Immature natural killer cell (primary cell): ENCODE data around the gene CACNA1C. TPM values are rescaled to one million over a fixed set of nuclear protein-coding genes. Genes with fewer than 3 reads are reported as not detected.
A peak's percentile ranks its signal among the peaks of the same experiment; 100 is the strongest.
"Not testable (repeated sequence)": the region's sequence is repeated elsewhere in the genome, so short reads cannot be mapped to it uniquely, and the experiment has no call there.

Source experiments
- DNase-seq, 3 donors: peaks; one replicate each; pipeline ENCODE4 v3.0.0; 2022; ENCODE audit warnings: mixed read lengths in 1 of 3
- H3K27ac Mint-ChIP-seq, 6 donors: one replicate each; pipeline ENCODE4 v1.8.0; 2020; ENCODE audit warnings: mixed read lengths in 6 of 6, mild to moderate bottlenecking in 5 of 6, inconsistent platforms in 4 of 6, moderate library complexity in 3 of 6
- H3K27me3 Mint-ChIP-seq, 3 donors: one replicate each; pipeline ENCODE4 v1.8.0; 2020 to 2021; ENCODE audit warnings: low read depth in 3 of 3, mild to moderate bottlenecking in 3 of 3, mixed read lengths in 3 of 3, moderate library complexity in 3 of 3, inconsistent platforms in 1 of 3
- H3K36me3 Mint-ChIP-seq, 3 donors: one replicate each; pipeline ENCODE4 v1.8.0; 2020; ENCODE audit warnings: mixed read lengths in 3 of 3, inconsistent platforms in 2 of 3, mild to moderate bottlenecking in 2 of 3
- H3K4me1 Mint-ChIP-seq, 2 donors: one replicate each; pipeline ENCODE4 v1.8.0; 2020; ENCODE audit warnings: inconsistent platforms in 2 of 2, mild to moderate bottlenecking in 2 of 2, mixed read lengths in 2 of 2, moderate library complexity in 1 of 2
- H3K4me3 Mint-ChIP-seq, 5 donors: one replicate each; pipeline ENCODE4 v1.8.0; 2020; ENCODE audit warnings: mild to moderate bottlenecking in 5 of 5, mixed read lengths in 5 of 5, inconsistent platforms in 3 of 5, moderate library complexity in 3 of 5
- H3K9me3 Mint-ChIP-seq, 6 donors: one replicate each; pipeline ENCODE4 v1.8.0; 2020; ENCODE audit warnings: mild to moderate bottlenecking in 6 of 6, mixed read lengths in 6 of 6, inconsistent platforms in 4 of 6, moderate library complexity in 3 of 6
- polyA plus RNA-seq, 3 donors: library from polyadenylated mRNA; unstranded; fragments of 300-500 nt; fragmentation: Illumina TruSeq; gene quantifications; one replicate each; pipeline ENCODE4 v1.2.3, GENCODE V29; 2021

The CACNA1C gene
- polyA plus RNA-seq, 3 donors from 2014 or later: 0.05 to 0.36 (median 0.12) TPM

DNA sequence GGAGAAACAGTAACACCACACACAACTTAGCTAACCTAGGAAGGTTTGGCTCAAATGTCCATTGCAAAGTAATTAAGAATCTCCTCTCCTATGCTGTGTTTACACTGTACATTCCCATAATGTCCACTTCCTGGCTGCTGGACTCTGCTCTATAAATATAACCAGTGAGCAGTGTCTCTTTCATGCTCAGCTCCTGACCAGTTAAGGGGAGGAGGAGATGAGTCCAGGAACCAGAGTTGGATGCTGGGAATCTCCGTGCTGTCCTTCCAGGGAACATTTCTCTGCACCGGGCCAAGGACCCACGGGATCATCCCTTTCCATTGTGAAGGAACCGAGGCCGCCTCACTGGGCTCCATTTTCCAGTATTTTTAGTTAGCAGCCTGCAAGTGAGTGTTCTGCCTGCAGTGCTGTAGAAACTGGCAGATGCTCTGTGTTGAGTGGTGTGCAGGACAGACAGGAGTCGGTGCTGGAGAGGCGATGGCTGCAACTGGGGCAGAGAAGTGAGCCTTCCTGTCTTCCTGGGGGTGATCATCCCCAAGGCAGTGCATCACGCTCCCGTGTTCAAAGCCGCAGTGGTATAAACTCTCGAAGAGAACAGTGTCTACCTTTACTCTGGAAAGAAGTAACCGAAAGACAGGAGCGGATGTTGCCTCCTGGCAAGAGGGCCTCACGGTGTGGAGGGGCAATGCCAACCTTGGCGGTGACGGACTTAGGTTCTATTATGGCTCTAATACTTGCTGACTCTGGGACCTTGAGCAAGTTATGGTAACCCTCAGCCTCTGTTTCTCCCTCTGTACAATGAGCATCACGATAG is 195.5 kb downstream of the CACNA1C start:
- Mint-ChIP-seq H3K27me3 (peaks cover 0 to 4% (median 1%) of the 10 kb centered on the region in 3 donors), H3K4me3 (no peak overlapping the region), H3K27ac (peak overlapping the region in 2 of 6 donors; percentile 30 to 60), H3K36me3 (no peaks in the 10 kb centered on the region), H3K9me3 (no peaks in the 10 kb centered on the region), H3K4me1 (no peaks in the 10 kb centered on the region)
- DNase-seq: no peak

DNA sequence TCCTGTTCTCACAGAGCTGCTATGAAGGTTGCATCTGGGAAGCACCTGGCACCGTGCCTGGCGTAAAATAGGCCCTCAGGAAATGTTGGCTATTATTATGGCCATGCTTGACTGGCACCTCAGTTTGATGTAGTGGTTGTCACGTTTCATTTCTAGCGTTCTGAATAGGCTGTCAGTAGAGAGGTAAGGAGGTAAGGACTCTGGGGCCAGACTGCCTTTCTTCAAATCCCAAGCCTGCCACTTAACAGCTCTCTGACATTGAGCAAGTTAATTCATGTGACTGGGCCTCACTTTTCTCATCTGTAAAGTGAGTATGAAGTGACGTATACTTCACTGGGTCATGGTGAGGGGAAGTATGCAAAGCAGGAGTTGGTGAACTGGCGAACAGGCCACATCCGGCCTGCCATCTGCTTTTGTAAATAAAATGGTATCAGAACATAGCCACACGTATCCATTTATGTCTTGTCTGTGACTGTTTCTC is 196.2 kb downstream of the CACNA1C start:
- Mint-ChIP-seq H3K27me3 (peaks cover 1 to 4% (median 3%) of the 10 kb centered on the region in 3 donors), H3K4me1 (no peaks in the 10 kb centered on the region), H3K27ac (peak overlapping the region in 2 of 6 donors; percentile 30 to 60), H3K36me3 (no peaks in the 10 kb centered on the region), H3K9me3 (peaks cover 0 to 3% (median 0%) of the 10 kb centered on the region in 6 donors), H3K4me3 (no peak overlapping the region)
- DNase-seq: peak in 1 of 3 donors; percentile 36

DNA sequence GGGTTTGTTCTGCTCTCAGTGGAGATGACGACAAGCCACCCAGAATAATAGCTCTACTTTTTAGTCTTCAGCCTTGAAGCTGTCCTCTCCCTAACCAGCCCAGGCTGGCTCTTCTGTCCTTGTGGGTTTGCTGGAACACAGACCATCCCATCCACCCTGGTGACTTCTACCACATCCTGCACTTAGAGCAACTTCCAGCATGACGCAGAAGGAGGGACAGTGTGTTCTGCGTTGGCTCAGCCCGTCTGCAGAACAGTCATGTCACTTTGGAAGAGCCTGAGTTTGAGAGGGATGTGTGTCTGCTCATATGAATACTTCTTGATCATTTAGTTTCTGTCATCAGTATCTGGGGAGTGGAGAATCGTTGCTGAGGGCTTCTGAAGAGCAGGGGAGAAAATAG is 198.0 kb downstream of the CACNA1C start:
- Mint-ChIP-seq H3K4me1 (no peaks in the 10 kb centered on the region), H3K9me3 (peaks cover 0 to 5% (median 2%) of the 10 kb centered on the region in 6 donors), H3K4me3 (no peak overlapping the region), H3K27ac (no peak overlapping the region), H3K27me3 (peaks cover 3 to 5% (median 4%) of the 10 kb centered on the region in 3 donors), H3K36me3 (no peaks in the 10 kb centered on the region)
- DNase-seq: no peak

DNA sequence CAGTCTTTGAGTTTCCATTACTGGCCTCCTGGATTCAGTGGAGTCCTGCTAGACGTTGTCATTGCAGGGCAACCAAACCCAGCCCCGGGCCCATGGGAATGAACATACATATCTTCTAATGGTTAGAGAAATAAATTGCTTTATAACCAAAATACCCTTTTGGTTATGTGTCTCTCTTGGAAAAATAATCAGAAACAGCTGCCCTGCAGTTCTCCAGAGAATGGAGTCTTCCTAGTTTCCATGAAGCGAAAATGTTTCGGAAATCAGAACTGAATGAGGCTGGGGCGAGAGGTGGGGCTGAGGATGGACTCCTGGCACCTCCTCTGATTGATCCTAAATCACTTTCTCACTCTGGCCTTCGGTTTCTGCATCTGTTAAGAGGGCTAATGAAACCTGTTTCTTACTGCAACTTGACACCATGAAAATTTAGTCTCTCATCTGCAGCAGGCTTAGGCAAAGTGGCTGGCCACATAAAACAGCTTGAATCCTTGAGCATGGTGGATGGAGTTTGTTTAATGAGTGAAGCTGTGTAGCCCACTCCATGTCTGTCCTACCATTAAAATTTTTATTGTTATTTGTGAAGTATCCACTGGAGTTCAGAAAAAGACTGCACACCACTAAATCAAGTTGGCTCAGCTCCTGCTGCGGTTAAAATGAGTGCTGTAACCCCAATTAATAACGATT is 198.9 kb downstream of the CACNA1C start:
- Mint-ChIP-seq H3K27me3 (peaks cover 3 to 5% (median 4%) of the 10 kb centered on the region in 3 donors), H3K4me3 (no peak overlapping the region), H3K4me1 (no peaks in the 10 kb centered on the region), H3K9me3 (peaks cover 0 to 8% (median 2%) of the 10 kb centered on the region in 6 donors), H3K27ac (no peak overlapping the region), H3K36me3 (no peaks in the 10 kb centered on the region)
- no peak for DNase-seq

DNA sequence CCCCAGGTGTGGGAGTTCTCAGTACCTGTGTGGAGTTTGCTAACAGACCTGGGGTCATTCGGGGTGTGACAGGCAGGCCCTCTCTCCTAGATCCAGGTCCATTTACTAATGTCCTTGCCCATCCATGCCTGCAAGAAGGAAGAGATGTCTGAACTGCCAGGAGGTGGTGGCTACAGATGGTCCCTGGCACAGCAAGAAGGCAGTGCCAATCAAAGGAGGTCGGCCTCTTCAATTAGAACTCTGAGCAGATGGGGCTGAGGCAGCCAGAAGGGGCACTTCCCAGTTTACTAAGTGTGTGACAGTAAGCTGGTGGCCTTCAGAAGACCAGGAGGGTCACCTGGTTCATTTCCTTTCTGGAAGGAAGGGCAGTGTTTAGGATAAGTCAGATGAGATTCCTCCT is 202.5 kb downstream of the CACNA1C start:
- peaks cover 0 to 8% (median 2%) of the 10 kb centered on the region in 6 donors for H3K9me3 Mint-ChIP-seq
- DNase-seq: no peak

DNA sequence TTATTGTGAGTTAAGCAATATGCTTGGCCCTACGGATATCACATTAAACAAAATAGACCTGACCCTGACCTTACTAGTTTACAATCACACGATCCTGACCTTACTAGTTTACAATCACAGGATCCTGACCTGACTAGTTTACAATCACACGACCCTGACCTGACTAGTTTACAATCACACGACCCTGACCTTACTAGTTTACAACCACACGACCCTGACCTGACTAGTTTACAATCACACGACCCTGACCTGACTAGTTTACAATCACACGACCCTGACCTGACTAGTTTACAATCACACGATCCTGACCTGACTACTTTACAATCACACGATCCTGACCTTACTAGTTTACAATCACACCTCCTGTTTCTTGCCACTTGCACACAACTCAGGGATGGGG is 202.9 kb downstream of the CACNA1C start:
- not testable (repeated sequence) for DNase-seq, H3K36me3 Mint-ChIP-seq, H3K9me3 Mint-ChIP-seq, H3K4me1 Mint-ChIP-seq, H3K27ac Mint-ChIP-seq, H3K4me3 Mint-ChIP-seq, H3K27me3 Mint-ChIP-seq

More for the DNA sequence above, 202.5 kb downstream of the CACNA1C start:
- no peak overlapping the region for H3K27ac Mint-ChIP-seq
- no peaks in the 10 kb centered on the region for H3K36me3 Mint-ChIP-seq
- H3K27me3 Mint-ChIP-seq: peaks cover 4 to 7% (median 6%) of the 10 kb centered on the region in 3 donors
- H3K4me1 Mint-ChIP-seq: no peaks in the 10 kb centered on the region
- no peak overlapping the region for H3K4me3 Mint-ChIP-seq

DNA sequence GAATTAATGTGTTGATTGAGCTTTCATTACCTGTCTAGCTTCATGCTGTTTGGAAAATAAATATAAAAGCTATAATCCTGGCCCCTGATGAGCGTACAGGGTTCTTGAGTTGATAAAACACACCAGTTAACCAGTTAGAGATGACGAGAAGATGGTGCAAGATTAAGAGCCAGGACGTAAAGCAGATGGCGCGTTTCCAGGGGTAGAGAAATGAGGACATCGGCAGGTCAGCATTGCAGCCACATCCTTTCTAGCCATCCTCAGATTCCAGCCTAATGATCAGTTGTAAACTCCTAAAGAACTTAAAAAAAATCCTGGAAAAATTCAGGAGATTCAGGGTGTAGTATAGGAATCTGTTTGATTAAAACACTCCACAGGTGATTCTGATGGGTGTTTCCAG is 203.7 kb downstream of the CACNA1C start:
- peaks cover 4 to 6% (median 6%) of the 10 kb centered on the region in 3 donors for H3K27me3 Mint-ChIP-seq
- H3K9me3 Mint-ChIP-seq: peaks cover 0 to 8% (median 2%) of the 10 kb centered on the region in 6 donors
- H3K36me3 Mint-ChIP-seq: no peaks in the 10 kb centered on the region
- H3K4me1 Mint-ChIP-seq: no peaks in the 10 kb centered on the region
- H3K27ac Mint-ChIP-seq: no peak overlapping the region
- no peak for DNase-seq
- no peak overlapping the region for H3K4me3 Mint-ChIP-seq

DNA sequence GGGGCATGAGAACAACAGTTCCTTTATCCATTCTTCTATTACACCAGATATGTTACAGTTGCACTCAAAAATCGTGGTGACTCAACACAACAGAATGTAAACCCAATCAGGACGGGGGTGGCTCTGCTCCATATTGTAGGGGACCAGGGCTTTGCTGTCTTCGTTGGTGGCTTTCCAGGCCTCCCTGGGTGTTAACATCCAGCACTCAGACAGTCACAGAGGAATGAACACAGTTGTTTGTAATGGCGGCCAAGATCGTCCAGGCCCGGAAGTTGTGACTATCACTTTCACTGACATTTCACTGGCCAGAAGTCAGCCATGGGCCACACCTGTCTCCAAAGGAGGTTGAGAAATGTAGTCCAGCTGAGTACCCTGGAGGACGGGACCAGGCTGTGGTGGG is 204.1 kb downstream of the CACNA1C start:
- H3K27ac Mint-ChIP-seq: no peak overlapping the region
- peaks cover 0 to 8% (median 2%) of the 10 kb centered on the region in 6 donors for H3K9me3 Mint-ChIP-seq
- H3K4me3 Mint-ChIP-seq: no peak overlapping the region

DNA sequence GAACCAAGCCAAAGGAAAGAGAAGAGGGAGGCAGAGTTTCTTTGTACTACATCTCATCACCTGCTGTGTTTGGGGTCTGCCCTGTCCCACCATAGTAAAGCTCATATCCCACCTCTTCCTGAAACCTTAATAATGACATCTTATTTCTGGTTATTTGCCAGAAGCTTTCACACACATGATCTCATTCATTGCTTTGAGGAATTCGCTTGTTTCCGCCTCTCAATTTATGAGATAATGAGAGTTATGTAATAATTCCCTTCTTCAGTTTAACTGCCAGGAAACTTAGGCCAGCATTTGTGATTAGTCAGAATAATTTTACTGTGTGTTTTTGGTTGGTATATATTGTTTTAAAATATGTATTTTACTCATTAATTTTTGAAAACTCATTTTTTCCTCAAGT is 205.2 kb downstream of the CACNA1C start:
- Mint-ChIP-seq H3K36me3 (no peaks in the 10 kb centered on the region), H3K27ac (no peak overlapping the region), H3K4me3 (no peak overlapping the region), H3K27me3 (peaks cover 0 to 6% (median 6%) of the 10 kb centered on the region in 3 donors), H3K9me3 (peaks cover 0 to 8% (median 2%) of the 10 kb centered on the region in 6 donors), H3K4me1 (no peaks in the 10 kb centered on the region)
- no peak for DNase-seq

More for the DNA sequence above, 204.1 kb downstream of the CACNA1C start:
- Mint-ChIP-seq H3K27me3 (peaks cover 4 to 6% (median 6%) of the 10 kb centered on the region in 3 donors), H3K4me1 (no peaks in the 10 kb centered on the region), H3K36me3 (no peaks in the 10 kb centered on the region)
- DNase-seq: no peak

DNA sequence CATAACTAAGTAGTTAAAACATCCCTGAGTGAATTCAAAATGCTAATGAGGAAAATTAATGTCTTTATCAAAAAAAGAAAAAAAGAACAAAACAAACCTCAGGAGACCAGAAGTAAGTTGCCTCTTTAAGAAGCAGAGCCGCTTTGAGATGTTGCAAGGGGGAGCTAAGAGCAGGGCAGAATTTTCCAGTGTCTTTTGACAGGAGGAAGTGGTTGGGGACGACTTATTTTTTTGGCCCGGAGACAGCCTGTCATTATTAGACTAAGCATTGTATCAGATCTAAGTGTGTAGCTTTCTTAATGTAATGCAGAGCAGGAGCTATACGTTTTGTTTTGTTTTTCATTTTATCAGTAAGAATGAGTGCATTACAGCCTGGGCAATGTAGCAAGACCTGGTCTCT is 206.6 kb downstream of the CACNA1C start:
- H3K27me3 Mint-ChIP-seq: peaks cover 0 to 6% (median 2%) of the 10 kb centered on the region in 3 donors
- peaks cover 0 to 8% (median 1%) of the 10 kb centered on the region in 6 donors for H3K9me3 Mint-ChIP-seq
- no peak overlapping the region for H3K27ac Mint-ChIP-seq
- no peak overlapping the region for H3K4me3 Mint-ChIP-seq
- DNase-seq: no peak
- H3K36me3 Mint-ChIP-seq: no peaks in the 10 kb centered on the region
- no peaks in the 10 kb centered on the region for H3K4me1 Mint-ChIP-seq

DNA sequence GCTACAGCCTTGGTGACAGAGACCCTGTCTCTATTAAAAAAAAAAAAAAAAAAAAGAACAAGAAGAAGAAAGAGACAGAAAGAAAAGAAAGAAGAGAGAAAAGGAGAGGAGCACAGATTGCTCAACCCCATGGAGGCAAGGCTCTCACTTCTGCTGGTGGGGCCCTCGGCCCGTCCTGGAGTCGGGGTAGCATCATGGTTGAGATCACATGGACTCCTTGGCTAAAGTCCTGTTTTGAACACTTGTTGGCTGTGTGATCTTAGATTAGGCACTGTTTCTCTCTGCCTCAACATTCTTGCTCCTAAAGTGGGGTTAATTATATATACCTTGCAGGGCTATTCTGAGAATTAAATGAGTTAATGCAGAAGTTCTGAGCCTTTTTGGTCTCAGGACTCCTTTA is 207.7 kb downstream of the CACNA1C start:
- H3K4me3 Mint-ChIP-seq: no peak overlapping the region
- no peaks in the 10 kb centered on the region for H3K36me3 Mint-ChIP-seq
- H3K27ac Mint-ChIP-seq: no peak overlapping the region
- H3K27me3 Mint-ChIP-seq: peaks cover 3 to 5% (median 5%) of the 10 kb centered on the region in 3 donors
- peaks cover 0 to 8% (median 1%) of the 10 kb centered on the region in 6 donors for H3K9me3 Mint-ChIP-seq
- H3K4me1 Mint-ChIP-seq: no peaks in the 10 kb centered on the region
- no peak for DNase-seq

DNA sequence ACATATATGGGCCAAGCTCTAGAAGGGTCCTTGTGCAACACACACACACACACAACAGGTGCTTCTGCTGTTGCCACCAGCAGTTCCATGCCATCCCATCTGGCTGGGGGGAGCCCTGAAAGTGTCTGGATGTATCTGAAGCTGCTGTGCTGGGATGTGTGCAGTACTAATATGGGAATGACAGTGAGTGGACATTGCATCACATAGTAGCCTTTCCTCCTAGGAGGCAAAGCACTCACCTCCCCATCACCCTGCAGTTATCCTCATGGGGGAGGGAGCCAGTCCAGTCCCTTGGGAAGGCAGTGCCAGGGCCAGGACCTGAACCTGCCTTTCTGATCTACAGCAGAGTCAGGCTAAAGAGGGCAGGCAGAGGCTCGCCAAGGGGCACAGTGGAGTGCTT is 208.9 kb downstream of the CACNA1C start:
- no peaks in the 10 kb centered on the region for H3K4me1 Mint-ChIP-seq
- no peak overlapping the region for H3K4me3 Mint-ChIP-seq
- H3K27ac Mint-ChIP-seq: no peak overlapping the region
- H3K36me3 Mint-ChIP-seq: no peaks in the 10 kb centered on the region
- DNase-seq: no peak
- H3K9me3 Mint-ChIP-seq: no peaks in the 10 kb centered on the region
- H3K27me3 Mint-ChIP-seq: peaks cover 3 to 7% (median 3%) of the 10 kb centered on the region in 3 donors

DNA sequence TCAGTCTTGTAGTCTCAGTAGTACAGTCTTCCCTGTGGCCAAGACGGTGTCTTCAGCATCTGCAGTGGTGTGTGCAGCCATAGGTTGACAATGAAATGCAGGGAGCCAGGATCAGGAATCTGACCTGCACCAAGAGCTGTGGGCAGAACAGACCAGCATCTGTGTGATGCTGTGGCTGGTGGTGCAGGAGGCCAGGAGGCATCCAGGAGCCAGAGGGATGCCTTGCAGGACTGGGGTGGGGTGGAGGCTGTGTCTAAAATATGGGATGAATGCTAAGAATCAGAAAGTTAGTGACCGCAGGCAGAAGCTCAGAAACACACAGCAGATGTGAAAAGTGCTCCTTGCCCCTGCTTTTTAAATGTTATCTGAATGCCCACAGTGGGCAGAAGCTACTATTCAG is 209.7 kb downstream of the CACNA1C start:
- peaks cover 3 to 7% (median 3%) of the 10 kb centered on the region in 3 donors for H3K27me3 Mint-ChIP-seq

DNA sequence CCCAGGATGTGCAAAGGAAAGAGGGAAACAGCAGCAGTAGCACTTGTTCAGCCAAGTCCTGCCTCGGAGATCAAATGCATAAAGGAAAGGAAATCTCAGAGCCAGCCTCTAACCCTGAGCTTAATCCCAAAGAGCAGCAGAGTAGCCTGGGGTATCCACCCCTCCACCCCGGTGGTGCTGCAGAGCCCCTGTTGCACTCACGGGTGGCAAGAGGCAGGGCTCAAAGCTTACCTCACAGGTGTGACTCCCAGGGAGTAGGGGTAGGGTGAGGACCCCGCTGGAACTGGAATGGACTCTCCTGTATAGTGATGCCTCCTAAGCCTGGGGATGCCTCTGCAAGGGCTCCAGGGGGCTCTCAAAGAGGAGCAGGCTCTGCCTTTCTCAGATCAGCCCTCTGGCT is 211.1 kb downstream of the CACNA1C start:
- no peak overlapping the region for H3K27ac Mint-ChIP-seq
- no peaks in the 10 kb centered on the region for H3K4me1 Mint-ChIP-seq
- no peak overlapping the region for H3K4me3 Mint-ChIP-seq
- no peaks in the 10 kb centered on the region for H3K36me3 Mint-ChIP-seq
- no peaks in the 10 kb centered on the region for H3K9me3 Mint-ChIP-seq
- peaks cover 2 to 7% (median 3%) of the 10 kb centered on the region in 3 donors for H3K27me3 Mint-ChIP-seq
- DNase-seq: no peak

More for the DNA sequence above, 209.7 kb downstream of the CACNA1C start:
- DNase-seq: no peak
- Mint-ChIP-seq H3K4me3 (no peak overlapping the region), H3K4me1 (no peaks in the 10 kb centered on the region), H3K36me3 (no peaks in the 10 kb centered on the region), H3K9me3 (no peaks in the 10 kb centered on the region), H3K27ac (no peak overlapping the region)
